H1 (cell line): ENCODE measurements around the gene ARHGEF11. TPM values are rescaled to one million over a fixed set of nuclear protein-coding genes. Genes with fewer than 3 reads are reported as not detected.

Experiments
- CHD2 ChIP-seq: IDR thresholded peaks from 2 replicates; pipeline ENCODE4 v1.6.1; 2012; ENCODE audit warnings: low read length, improper control_type of control experiment
- USF2 ChIP-seq: IDR thresholded peaks from 2 replicates; pipeline ENCODE4 v1.6.1; 2011; ENCODE audit warnings: low read length, improper control_type of control experiment
- polyA plus RNA-seq, 7 experiments: library from polyadenylated mRNA; depleted of rRNA in 3 of 7; stranded (reverse) in 5 of 7; unstranded in 2 of 7; fragments of >200 nt in 5 of 7; fragments of 200-250 nt in 2 of 7; gene quantifications; 1 replicate in 5 of 7; 2 replicates in 1 of 7; 4 replicates in 1 of 7; pipeline versions ENCODE4 v1.2.1 to v1.2.3, GENCODE V29; 2011 to 2013; ENCODE audit warnings: missing spikeins in 2 of 7, mixed read lengths in 2 of 7
- total RNA-seq: library from RNA; stranded (reverse); fragmentation: NEBNext Ultra II Directional; extraction: Animal tissue kit (Norgen Biotek cat#: 25700); gene quantifications from 2 replicates; pipeline ENCODE4 v1.2.1, GENCODE V29; 2021
- TF ChIP-seq, protein P1 (sequence below): fragments of 300-600 bp; sonication (generic); IDR thresholded peaks from 2 replicates; pipeline ENCODE4 v1.7.1; 2012; ENCODE audit warnings: low read length, moderate library complexity, mild to moderate bottlenecking, inconsistent platforms; ENCODE audit not compliant: insufficient replicate concordance
- TF ChIP-seq, protein P2 (sequence below): IDR thresholded peaks from 2 replicates; pipeline ENCODE4 v1.6.1; 2012; ENCODE audit warnings: inconsistent platforms

The ARHGEF11 gene
- total and polyA plus RNA-seq, 2 of the 8 experiments (the other 6 are each of a cell fraction or from before 2014, with no cell fraction given), result 19.9 to 33.1 TPM

GRCh38 chr1:157047062-157047410 is 1.5 kb upstream of the ARHGEF11 start (continued):
- TF ChIP-seq, protein P1, sequence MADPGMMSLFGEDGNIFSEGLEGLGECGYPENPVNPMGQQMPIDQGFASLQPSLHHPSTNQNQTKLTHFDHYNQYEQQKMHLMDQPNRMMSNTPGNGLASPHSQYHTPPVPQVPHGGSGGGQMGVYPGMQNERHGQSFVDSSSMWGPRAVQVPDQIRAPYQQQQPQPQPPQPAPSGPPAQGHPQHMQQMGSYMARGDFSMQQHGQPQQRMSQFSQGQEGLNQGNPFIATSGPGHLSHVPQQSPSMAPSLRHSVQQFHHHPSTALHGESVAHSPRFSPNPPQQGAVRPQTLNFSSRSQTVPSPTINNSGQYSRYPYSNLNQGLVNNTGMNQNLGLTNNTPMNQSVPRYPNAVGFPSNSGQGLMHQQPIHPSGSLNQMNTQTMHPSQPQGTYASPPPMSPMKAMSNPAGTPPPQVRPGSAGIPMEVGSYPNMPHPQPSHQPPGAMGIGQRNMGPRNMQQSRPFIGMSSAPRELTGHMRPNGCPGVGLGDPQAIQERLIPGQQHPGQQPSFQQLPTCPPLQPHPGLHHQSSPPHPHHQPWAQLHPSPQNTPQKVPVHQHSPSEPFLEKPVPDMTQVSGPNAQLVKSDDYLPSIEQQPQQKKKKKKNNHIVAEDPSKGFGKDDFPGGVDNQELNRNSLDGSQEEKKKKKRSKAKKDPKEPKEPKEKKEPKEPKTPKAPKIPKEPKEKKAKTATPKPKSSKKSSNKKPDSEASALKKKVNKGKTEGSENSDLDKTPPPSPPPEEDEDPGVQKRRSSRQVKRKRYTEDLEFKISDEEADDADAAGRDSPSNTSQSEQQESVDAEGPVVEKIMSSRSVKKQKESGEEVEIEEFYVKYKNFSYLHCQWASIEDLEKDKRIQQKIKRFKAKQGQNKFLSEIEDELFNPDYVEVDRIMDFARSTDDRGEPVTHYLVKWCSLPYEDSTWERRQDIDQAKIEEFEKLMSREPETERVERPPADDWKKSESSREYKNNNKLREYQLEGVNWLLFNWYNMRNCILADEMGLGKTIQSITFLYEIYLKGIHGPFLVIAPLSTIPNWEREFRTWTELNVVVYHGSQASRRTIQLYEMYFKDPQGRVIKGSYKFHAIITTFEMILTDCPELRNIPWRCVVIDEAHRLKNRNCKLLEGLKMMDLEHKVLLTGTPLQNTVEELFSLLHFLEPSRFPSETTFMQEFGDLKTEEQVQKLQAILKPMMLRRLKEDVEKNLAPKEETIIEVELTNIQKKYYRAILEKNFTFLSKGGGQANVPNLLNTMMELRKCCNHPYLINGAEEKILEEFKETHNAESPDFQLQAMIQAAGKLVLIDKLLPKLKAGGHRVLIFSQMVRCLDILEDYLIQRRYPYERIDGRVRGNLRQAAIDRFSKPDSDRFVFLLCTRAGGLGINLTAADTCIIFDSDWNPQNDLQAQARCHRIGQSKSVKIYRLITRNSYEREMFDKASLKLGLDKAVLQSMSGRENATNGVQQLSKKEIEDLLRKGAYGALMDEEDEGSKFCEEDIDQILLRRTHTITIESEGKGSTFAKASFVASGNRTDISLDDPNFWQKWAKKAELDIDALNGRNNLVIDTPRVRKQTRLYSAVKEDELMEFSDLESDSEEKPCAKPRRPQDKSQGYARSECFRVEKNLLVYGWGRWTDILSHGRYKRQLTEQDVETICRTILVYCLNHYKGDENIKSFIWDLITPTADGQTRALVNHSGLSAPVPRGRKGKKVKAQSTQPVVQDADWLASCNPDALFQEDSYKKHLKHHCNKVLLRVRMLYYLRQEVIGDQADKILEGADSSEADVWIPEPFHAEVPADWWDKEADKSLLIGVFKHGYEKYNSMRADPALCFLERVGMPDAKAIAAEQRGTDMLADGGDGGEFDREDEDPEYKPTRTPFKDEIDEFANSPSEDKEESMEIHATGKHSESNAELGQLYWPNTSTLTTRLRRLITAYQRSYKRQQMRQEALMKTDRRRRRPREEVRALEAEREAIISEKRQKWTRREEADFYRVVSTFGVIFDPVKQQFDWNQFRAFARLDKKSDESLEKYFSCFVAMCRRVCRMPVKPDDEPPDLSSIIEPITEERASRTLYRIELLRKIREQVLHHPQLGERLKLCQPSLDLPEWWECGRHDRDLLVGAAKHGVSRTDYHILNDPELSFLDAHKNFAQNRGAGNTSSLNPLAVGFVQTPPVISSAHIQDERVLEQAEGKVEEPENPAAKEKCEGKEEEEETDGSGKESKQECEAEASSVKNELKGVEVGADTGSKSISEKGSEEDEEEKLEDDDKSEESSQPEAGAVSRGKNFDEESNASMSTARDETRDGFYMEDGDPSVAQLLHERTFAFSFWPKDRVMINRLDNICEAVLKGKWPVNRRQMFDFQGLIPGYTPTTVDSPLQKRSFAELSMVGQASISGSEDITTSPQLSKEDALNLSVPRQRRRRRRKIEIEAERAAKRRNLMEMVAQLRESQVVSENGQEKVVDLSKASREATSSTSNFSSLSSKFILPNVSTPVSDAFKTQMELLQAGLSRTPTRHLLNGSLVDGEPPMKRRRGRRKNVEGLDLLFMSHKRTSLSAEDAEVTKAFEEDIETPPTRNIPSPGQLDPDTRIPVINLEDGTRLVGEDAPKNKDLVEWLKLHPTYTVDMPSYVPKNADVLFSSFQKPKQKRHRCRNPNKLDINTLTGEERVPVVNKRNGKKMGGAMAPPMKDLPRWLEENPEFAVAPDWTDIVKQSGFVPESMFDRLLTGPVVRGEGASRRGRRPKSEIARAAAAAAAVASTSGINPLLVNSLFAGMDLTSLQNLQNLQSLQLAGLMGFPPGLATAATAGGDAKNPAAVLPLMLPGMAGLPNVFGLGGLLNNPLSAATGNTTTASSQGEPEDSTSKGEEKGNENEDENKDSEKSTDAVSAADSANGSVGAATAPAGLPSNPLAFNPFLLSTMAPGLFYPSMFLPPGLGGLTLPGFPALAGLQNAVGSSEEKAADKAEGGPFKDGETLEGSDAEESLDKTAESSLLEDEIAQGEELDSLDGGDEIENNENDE, result no peak
- no peak for TF ChIP-seq USF2
- no peak for TF ChIP-seq CHD2
- TF ChIP-seq, protein P2, sequence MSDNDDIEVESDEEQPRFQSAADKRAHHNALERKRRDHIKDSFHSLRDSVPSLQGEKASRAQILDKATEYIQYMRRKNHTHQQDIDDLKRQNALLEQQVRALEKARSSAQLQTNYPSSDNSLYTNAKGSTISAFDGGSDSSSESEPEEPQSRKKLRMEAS, result no peak
- TF ChIP-seq, all 59 proteins: peak for 0
